Upper lobe of left lung (tissue), 6 donors: Measurements from ENCODE around the gene RHOH. TPM values are rescaled to one million over a fixed set of nuclear protein-coding genes. Genes with fewer than 3 reads are reported as not detected.
A peak's percentile ranks its signal among the peaks of the same experiment; 100 is the strongest.

Experiments used
- ATAC-seq, 2 donors: fragments of 200-7000 bp; cut with Tn5 transposase; one replicate each; pipeline ENCODE4 v1.9.1; 2022; ENCODE audit warnings: mild to moderate bottlenecking in 2 of 2, moderate library complexity in 2 of 2; ENCODE audit not compliant: low FRiP score in 2 of 2
- DNase-seq, 2 donors: peaks; one replicate each; pipeline ENCODE4 v3.0.0-alpha.2; 2019 to 2020
- H3K27ac ChIP-seq, 4 donors: fragments of 200-600 bp; sonication (generic); one replicate each; pipeline ENCODE4 v1.5.1; 2016 to 2019
- H3K27me3 ChIP-seq, 4 donors: fragments of 200-600 bp; sonication (generic); one replicate each; pipeline ENCODE4 v1.5.1; 2017 to 2019
- H3K36me3 ChIP-seq, 4 donors: fragments of 200-600 bp; sonication (generic); one replicate each; pipeline ENCODE4 v1.5.1; 2016 to 2019
- H3K4me1 ChIP-seq, 4 donors: fragments of 200-600 bp; sonication (generic); one replicate each; pipeline ENCODE4 v1.5.1; 2018 to 2019
- H3K4me3 ChIP-seq, 4 donors: fragments of 200-600 bp; sonication (generic); one replicate each; pipeline ENCODE4 v1.5.1; 2017 to 2019; ENCODE audit warnings: mild to moderate bottlenecking in 2 of 4, moderate library complexity in 1 of 4
- H3K9me3 ChIP-seq, 4 donors: fragments of 200-600 bp; sonication (generic); one replicate each; pipeline ENCODE4 v1.5.1; 2018 to 2019
- CTCF ChIP-seq, 6 experiments: fragments of 450-650 bp in 4 of 6; fragments of 200-600 bp in 2 of 6; sonication (generic) in 2 of 6; IDR thresholded peaks; one replicate each; pipeline ENCODE4 v1.5.1; 2016 to 2019; ENCODE audit warnings: antibody characterized with exemption in 6 of 6
- EP300 ChIP-seq, 4 donors: sonication (generic); formaldehyde crosslinking; IDR thresholded peaks; one replicate each; pipeline ENCODE4 v1.5.1; 2017; ENCODE audit warnings: antibody characterized with exemption in 4 of 4, control low read depth in 2 of 4
- POLR2A ChIP-seq, 4 donors: fragments of 450-650 bp; IDR thresholded peaks; one replicate each; pipeline ENCODE4 v1.5.1; 2016 to 2017; ENCODE audit warnings: antibody characterized with exemption in 4 of 4, mild to moderate bottlenecking in 2 of 4
- POLR2AphosphoS5 ChIP-seq, 2 donors: sonication (generic); formaldehyde crosslinking; IDR thresholded peaks; one replicate each; pipeline ENCODE4 v1.5.1; 2017; ENCODE audit warnings: antibody characterized with exemption in 2 of 2
- WGBS, 2 donors: methylation state at CpG; one replicate each; pipeline ENCODE4 v1.1.5; 2017 to 2018; 5-methylcytosine and 5-hydroxymethylcytosine counted together
- total RNA-seq, 6 donors: library from RNA; depleted of rRNA in 4 of 6; stranded (reverse); fragments of >200 nt in 4 of 6; gene quantifications; one replicate each; pipeline versions ENCODE4 v1.1.0 to v1.2.1, GENCODE V29; 2016 to 2021
- donor health status: DM: no; HTN: no; CAD: no; lungs with moderate emphysema.
- donor health status: DM: no; HTN: yes; CAD: no; lungs with severe emphysema.

Gene RHOH
- total RNA-seq, 6 donors from 2014 or later, result 5.5 to 19.9 (median 8.4) TPM

DNA sequence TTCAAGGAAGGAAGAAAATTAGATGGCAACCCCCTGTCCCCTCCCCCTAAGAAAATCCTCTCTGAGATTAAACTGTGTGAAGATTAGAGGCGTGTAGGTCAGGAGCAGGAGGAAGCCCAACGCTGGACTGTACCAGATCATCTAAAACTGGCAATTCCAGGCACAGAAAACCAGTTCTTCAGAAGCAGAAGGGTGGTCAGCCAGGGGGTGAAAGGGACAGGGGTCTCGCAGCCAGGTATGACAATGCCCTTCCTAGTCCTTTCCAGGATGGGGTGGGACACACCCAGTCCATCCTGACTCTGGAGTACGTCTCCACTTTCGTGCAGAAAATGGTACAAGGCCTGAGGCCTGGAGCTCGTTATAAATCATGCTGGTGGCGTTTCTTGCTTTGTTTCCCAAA lies 3.3 kb upstream of the RHOH start:
- DNase-seq (no peak), ATAC-seq (no peak)
- Histone ChIP-seq H3K27me3 (no peaks in the 10 kb centered on the region), H3K36me3 (no peaks in the 10 kb centered on the region), H3K4me3 (no peak overlapping the region), H3K9me3 (no peaks in the 10 kb centered on the region), H3K27ac (peak overlapping the region in 1 of 4 donors; percentile 69), H3K4me1 (peaks cover 0 to 5% (median 0%) of the 10 kb centered on the region in 4 donors)
- 86 to 90% methylated on average over 7 of the region's 7 CpGs for WGBS, 2 donors
- TF ChIP-seq POLR2A (IDR thresholded peaks at IDR 0.05) (no peak), POLR2AphosphoS5 (IDR thresholded peaks at IDR 0.05) (no peak), CTCF (IDR thresholded peaks at IDR 0.05) (no peak), EP300 (IDR thresholded peaks at IDR 0.05) (no peak)

DNA sequence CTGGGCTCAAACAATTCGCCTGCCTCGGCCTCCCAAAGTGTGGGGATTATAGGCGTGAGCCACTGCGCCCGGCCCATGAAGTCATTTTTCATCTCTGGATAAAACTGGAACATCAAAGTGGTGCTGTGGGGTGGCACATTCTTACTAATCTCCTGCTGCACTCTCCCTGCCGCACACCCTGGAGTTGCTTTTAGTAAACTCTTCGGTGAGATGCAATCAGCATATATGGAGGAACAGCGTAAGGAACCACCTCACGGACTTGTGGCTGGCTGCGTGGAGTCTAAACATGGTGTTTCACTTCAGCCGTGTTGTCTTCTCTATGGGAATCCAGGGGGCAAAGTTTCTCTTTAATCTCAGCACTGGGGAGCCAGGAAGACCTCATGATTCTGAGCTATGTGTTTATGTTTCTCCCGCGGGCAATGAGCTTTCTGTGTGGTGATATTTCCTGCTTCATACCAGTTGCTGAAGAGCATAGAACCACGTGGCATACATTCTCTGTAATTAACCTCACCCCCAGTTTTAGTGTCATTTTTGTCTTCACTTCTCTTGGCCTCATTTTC lies 2.1 kb upstream of the RHOH start:
- Histone ChIP-seq H3K36me3 (no peaks in the 10 kb centered on the region), H3K27ac (peak overlapping the region in 2 of 4 donors; percentile 45 to 52), H3K27me3 (no peaks in the 10 kb centered on the region), H3K4me1 (peaks cover 0 to 5% (median 0%) of the 10 kb centered on the region in 4 donors), H3K9me3 (no peaks in the 10 kb centered on the region), H3K4me3 (no peak overlapping the region)
- DNase-seq (no peak), ATAC-seq (no peak)
- WGBS, 2 donors, result 50 to 53% methylated on average over 14 of the region's 14 CpGs
- TF ChIP-seq POLR2AphosphoS5 (IDR thresholded peaks at IDR 0.05) (no peak), EP300 (IDR thresholded peaks at IDR 0.05) (no peak), CTCF (IDR thresholded peaks at IDR 0.05) (no peak), POLR2A (IDR thresholded peaks at IDR 0.05) (peak in 1 of 4 donors; percentile 54)

GRCh38 chr4:40195182-40196177 lies 1.4 kb upstream of the RHOH start:
- no peak for ATAC-seq
- Histone ChIP-seq H3K9me3 (no peaks in the 10 kb centered on the region), H3K27ac (peak overlapping the region in 2 of 4 donors; percentile 45 to 52), H3K4me3 (no peak overlapping the region), H3K27me3 (no peaks in the 10 kb centered on the region), H3K4me1 (peaks cover 0 to 5% (median 0%) of the 10 kb centered on the region in 4 donors), H3K36me3 (no peaks in the 10 kb centered on the region)
- DNase-seq, result no peak
- WGBS, 2 donors, result 92 to 95% methylated on average over 10 of the region's 10 CpGs
- TF ChIP-seq POLR2A (IDR thresholded peaks at IDR 0.05) (no peak), POLR2AphosphoS5 (IDR thresholded peaks at IDR 0.05) (no peak)

- WGBS, 2 donors, result 85 to 89% methylated on average over 8 of the region's 8 CpGs
- Histone ChIP-seq H3K4me3 (peak overlapping the region in 1 of 4 donors; percentile 30), H3K4me1 (peaks cover 0 to under 1% (median 0%) of the 10 kb centered on the region in 4 donors), H3K36me3 (no peaks in the 10 kb centered on the region), H3K27me3 (no peaks in the 10 kb centered on the region), H3K9me3 (no peaks in the 10 kb centered on the region), H3K27ac (peak overlapping the region in 2 of 4 donors; percentile 75 to 79)
- no peak for DNase-seq
- no peak for ATAC-seq
- TF ChIP-seq POLR2AphosphoS5 (IDR thresholded peaks at IDR 0.05), result no peak
- TF ChIP-seq EP300 (IDR thresholded peaks at IDR 0.05), result no peak
- TF ChIP-seq POLR2A (IDR thresholded peaks at IDR 0.05), result no peak
- no peak for TF ChIP-seq CTCF (IDR thresholded peaks at IDR 0.05)
Observed at GRCh38 chr4:40196272-40196671, 559 bp upstream of the RHOH start.
